Raji (cell line): ENCODE results near the gene CRYGB.

Experiments used
- POLR2A ChIP-seq: IDR thresholded peaks from 2 replicates; pipeline ENCODE4 v1.6.1; 2011; ENCODE audit warnings: low read depth, low read length, control low read depth; ENCODE audit not compliant: insufficient read depth

CRYGB gene, protein sequence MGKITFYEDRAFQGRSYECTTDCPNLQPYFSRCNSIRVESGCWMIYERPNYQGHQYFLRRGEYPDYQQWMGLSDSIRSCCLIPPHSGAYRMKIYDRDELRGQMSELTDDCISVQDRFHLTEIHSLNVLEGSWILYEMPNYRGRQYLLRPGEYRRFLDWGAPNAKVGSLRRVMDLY

DNA sequence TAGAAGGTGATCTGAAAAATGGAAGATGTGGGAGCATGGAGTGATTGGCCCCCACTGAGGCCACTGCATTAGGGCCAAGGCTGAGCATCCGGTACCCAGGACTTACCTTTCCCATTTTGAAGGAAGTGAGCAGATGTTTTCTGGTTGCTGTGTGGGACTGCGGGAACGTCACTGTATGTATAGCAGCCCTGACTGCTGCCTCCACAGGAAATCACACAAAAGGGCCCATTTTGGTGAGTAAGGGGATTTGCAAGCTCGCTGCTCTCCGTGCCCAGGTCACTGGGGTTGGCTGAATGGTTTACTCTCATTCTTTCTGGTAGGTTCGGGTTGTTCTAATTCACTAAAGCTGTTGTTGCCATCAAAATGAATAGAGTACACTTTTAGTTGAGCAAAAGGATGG lies at the start of gene CRYGB:
Gene CRYGB, minus strand, starts transcription at position 153 of the 400 bp plus-strand sequence. Its CDS starts 38 bp downstream, at position 115.
- no peak for TF ChIP-seq POLR2A

DNA sequence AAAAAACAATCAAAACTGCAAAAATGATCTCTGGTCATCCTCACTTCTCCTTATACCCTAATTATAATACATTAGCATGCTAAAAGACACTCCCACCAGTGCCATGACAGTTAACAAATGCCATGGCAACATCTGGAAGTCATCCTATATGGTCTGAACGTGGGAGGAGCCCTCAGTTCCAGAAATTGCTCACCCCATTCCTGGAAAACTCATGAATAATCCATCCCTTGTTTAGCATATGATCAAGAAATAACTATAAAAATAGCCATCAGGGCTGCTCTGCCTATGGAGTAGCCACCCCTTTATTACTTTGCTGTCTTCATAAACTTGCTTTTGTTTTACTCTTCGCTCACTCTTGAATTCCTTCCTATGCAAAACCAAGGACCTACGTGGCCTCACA lies 49.6 kb upstream of the CRYGB start:
- TF ChIP-seq POLR2A: no peak

DNA sequence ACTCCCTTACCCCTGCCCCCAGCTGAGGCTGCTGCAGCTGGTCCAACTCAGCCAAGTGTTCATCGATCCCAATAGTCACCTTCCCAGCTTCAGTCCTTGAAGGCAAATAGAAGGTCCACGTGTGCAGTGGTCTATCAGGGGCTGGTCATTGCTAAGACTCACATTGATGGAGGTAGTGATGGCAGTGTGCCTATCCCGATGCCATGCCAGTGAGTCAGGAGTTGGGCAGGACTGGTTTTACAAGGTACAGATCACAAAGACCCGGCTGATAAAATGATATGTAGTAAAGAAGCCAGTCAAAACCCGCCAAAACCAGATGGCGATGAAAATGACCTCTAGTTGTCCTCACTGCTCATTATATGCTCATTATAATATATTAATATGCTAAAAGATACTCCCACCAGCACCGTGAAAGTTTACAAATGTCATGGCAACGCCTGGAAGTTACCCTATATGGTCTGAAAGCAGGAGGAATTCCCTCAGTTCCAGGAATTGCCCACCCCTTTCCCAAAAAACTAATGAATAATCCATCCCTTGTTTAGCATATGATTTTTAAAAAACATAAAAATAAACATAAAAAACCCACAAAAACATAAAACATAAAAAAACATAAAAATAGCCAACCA lies 46.8 kb upstream of the CRYGB start:
- no peak for TF ChIP-seq POLR2A

DNA sequence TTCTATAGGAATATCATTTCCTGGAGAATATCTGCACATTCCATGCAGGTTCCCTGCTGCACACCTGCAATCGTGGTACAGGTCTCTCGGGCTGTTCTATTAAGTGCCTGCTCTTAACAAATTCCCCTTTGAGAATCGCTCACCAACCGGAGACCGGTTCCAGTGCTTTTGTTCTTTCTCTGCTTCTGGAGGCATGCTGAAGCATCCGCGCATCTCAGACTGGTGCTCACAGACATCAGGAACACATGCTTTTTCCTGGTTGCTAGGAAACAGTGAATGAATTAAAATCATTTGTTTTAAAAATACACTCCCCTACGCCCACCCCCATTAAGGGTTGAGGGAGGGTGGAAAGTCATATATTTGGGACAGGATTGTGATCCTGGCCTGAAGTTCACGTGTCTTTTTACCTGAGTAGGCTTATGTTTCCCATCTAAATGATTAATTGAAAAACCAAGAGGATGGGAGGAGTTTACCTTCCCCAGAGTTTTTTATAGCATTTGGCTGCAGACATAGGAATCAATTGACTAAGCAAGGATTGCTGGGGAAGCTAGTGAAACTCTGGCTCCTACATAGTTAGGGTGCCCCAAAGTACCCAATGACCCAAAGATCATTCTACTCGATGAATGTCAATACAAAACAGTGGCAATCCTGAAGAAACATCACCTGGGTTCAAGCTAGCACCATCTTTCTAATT lies 44.0 kb upstream of the CRYGB start, which contains the start of gene C2orf80:
Gene C2orf80, minus strand, starts transcription at position 221 of the 694 bp plus-strand sequence. CDS start 3,044 bp downstream, outside the sequence.
- no peak for TF ChIP-seq POLR2A

DNA sequence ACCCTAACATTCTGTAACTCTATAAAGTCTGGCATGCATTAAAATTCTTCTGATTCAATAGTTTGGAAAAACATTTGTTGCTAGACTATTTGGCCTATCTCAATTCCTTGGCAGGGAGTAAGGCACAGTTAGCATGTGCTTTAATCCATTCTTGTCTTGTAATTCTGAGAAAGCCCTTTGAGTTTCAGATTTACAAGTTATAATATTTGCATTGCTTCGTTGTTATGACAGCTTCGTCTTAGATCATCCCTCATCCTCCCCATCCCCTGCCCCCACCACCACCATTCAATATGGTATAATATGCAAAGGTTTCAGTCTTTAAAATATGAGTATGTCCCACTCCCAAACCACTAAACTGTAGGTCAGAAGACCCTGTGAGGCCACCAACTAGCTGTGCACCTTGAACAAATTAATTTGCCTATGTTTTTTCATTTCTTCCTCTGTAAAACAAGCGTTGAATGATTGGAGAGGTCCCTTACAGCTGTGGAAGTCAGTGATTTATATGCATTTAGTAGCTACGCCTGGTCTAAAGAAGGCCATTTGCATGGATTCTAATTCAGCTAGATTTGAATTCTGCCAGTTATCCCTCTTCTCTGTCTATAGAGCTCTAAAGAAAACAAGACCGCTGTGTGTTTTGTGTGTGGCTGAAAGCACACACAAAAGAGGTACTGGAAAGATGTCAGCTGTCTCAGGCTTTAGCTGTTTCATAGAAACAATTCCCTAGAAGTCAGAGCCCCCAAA lies 43.3 kb upstream of the CRYGB start:
- no peak for TF ChIP-seq POLR2A

DNA sequence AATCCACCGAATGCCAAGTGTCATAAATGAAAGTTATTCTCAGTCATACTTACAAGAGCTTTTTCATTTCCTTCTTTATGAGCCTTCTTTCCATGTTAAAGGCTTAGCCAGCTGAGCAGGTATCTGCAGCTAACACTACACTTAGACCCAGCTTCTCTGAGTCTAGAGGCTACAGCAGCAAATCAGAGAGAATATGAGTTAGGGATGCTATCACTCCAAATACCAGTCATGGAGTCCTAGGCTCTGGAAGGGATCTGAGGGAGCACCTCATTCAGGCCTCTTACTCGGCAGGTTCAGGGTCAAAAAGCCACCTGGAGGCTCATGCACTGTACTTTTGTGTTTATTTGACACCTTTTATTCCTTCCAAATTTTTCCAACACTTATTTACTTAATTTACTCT lies 40.9 kb upstream of the CRYGB start:
- TF ChIP-seq POLR2A: no peak

DNA sequence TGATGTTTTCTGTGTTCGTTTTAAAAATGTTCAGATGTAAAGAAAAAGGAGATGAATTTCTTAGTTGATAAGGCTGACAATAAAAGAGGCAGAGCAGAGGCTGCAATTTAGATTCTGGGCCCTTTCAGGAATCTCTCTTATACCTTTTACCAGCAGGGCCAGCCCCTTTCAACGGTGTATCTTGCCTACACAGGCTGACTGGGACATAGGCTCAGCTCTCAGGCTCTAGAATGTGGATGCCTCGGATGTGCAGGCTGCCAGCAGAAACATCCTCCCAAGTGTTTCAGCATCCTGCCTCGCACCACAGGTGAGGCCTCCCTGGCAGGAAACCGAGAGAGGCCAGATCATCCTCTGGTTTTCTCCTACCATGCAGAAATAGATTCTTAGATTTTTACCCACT lies 40.5 kb upstream of the CRYGB start:
- TF ChIP-seq POLR2A: no peak

DNA sequence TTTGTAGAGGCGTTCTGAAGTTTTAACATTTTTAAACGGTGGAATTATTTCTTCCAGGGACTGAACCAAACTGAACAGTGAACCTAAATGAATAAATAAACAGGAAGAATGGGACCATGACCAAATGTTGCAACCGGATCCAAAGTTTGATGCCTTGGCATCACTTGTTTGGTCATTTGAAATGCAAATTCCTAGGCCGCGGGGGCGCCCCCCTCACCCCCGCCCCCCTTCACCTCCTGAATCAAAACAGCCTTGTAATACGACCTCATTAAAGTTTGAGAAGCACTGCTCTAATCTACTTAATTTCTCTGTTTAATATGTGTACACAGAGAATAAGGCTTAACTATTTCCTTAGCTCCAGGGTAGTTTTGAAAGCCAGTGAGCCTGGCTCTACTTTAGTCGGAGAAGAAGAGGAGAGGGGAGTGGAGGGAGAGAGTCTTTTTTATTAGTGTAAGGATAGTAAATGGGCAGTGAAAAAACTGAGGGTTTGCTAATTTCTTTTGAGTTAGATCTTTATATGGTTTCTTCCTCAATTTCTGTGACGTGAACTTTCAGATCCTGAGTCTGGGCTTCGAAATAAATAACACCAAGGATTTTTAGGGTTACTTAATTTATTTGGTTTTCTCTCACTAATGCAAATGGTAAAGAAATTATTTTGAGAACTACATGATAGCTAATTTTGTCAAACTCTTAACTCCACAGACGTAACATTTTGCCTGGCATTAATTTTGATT lies 38.2 kb upstream of the CRYGB start:
- no peak for TF ChIP-seq POLR2A

DNA sequence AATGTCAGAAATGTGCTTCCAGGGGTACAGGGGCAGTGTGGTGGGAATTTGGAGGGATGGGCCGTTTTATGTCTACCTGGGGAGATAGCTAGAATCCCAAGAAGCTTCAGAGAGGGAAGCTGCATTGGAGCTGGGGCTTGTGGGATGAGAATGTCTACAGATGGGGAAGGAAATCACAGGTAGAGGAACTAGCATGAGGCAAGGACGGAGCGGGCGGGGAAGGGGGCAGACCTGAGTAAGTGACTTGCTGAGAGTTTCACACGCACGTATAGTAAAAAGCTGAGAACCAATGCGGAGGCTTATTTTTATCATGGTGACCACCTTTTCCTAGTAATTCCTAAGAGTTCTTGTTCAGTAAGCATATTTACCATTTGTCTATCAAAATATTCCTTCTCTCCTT lies 37.6 kb upstream of the CRYGB start:
- no peak for TF ChIP-seq POLR2A

DNA sequence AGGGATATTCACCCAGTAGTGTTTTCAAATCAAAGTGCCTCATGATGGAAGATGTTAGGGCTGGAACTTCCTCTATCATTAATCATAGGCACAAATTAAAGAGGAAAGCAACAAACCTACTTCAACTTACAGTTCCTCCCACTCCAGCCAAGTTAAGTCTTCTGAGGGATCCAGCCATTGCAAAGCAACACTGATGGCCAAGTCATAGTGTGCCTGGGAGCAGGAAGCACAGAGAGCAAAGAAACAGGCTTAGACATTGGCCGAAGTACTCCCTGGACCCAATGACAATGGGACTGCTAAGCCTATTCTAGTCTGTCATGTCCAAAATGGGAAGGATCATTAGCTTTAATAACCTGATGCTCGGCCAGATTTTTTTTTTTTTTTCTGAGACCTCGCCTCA lies 36.9 kb upstream of the CRYGB start:
- no peak for TF ChIP-seq POLR2A

DNA sequence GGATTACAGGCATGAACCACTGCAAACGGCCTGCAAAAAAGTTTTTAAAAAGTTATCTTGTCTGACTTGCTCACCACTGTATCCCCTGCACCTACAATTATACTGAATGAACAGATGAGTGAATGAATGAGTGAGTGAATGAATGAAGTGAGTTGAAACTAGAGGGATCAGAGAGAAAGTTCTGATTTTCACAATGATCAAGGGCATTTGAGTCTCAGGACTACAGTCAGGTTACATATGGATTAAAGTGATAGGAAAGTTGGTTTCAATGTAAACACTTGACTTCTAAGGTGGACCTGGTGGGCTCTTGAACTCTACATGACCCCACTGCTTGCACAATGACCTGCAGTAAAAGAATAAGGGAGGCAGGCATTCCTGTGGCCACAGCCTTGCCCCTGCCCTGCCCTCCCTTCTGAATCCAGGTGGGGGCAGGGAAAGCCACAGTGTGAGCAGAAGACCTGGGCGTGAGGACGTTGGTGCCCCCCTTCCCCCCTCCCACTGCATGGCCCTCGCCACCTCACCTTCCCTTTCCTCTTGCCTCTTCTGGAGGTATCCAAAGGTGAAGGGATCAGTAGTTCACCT lies 33.2 kb upstream of the CRYGB start:
- no peak for TF ChIP-seq POLR2A

DNA sequence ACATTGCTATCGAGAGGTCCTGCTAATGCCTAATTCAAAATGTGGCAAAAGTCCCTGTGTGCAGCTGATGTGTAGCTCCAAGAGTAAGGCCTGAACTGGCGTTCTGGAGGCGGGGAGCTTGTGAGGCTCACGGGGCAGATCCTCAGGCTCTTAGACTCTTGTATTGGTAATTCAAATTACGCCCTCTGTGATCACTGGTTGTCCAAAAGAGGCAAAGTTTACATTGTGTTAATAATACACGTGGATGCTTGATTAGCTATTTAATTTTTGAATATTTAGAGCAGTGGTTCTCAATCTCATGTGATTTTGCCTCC lies 29.8 kb upstream of the CRYGB start:
- TF ChIP-seq POLR2A: no peak

DNA sequence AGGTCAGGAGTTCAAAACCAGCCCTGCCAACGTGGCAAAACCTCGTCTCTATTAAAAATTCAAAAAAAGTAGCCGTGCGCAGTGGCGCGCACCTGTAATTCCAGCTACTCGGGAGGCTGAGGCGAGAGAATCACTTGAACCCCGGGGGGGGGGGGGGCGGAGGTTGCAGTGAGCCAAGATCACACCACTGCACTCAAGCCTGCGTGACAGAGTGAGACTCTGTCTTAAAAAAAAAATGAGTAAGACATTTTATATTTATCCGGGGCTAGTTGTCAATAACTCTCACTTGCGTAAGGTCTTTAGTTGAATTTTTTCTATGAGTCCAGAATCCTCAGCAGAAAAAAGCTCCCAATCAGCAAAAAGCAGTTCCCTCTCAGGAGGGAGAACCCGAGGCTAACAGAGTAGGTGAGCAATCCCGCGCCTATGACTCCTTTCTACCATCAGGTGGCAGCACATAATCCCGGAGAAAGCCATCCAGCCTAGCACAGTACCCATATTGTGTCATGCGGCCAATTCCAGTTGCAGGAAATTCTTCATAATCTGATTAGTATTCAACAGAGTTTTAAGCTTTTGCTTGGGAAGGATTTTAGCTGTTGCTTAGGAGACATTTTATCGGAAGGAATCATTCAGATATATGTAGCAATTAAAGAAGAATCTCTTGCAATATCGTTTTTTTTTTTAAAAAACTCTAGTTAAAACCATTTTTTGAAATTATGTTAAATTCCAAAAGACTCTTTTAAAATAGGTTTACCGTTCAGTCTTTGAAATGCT lies 29.3 kb upstream of the CRYGB start:
- TF ChIP-seq POLR2A: no peak

DNA sequence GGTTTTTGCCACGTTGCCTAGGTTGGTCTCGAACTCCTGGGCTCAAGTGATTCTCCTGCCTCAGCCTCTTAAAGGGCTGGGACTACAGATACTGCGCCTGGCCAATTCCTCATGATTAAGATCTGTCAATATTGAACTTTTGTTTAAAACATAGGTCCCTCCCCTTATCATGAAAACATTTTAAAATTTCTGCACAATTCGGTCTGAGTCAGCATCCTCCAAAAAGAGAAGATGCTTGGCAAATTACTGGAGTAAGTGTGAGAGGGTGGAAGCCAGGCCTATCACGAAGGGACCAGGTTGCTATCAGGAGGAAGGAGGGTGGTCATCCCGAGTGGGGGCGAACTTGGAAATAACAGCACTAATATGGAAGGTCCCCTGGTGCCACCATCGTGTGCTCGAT lies 28.2 kb upstream of the CRYGB start:
- no peak for TF ChIP-seq POLR2A
